Measurements from ENCODE around the gene AMD1. TPM values are rescaled to one million over a fixed set of nuclear protein-coding genes. Genes with fewer than 3 reads are reported as not detected.
"Not testable (repeated sequence)": the region's sequence is repeated elsewhere in the genome, so short reads cannot be mapped to it uniquely, and the experiment has no call there.

The AMD1 gene
- total RNA-seq, 1 donor from 2014 or later: 26.1 TPM

GRCh38 chr6:110900028-110900598 is 25.5 kb downstream of the AMD1 start:
- no peaks in the 10 kb centered on the region for H3K27me3 Mint-ChIP-seq (ENCODE audit: unreplicated experiment)
- peaks cover 15% of the 10 kb centered on the region for H3K36me3 Mint-ChIP-seq (ENCODE audit: unreplicated experiment)
- no peak overlapping the region for H3K27ac Mint-ChIP-seq (ENCODE audit: unreplicated experiment)
- no peak for TF ChIP-seq CTCF (IDR thresholded peaks at IDR 0.05; ENCODE audit: partially characterized antibody, unreplicated experiment)
- H3K9me3 Mint-ChIP-seq (ENCODE audit: unreplicated experiment): peaks cover 6% of the 10 kb centered on the region
- DNase-seq: no peak
- no peak overlapping the region for H3K4me3 Mint-ChIP-seq (ENCODE audit: unreplicated experiment)
- H3K4me1 Mint-ChIP-seq (ENCODE audit: low read depth, unreplicated experiment): no peaks in the 10 kb centered on the region

GRCh38 chr6:110901601-110902000 is 27.0 kb downstream of the AMD1 start:
- Mint-ChIP-seq H3K36me3 (ENCODE audit: unreplicated experiment) (peaks cover 23% of the 10 kb centered on the region), H3K9me3 (ENCODE audit: unreplicated experiment) (peaks cover 12% of the 10 kb centered on the region)
- H3K4me3 Mint-ChIP-seq (ENCODE audit: unreplicated experiment); H3K27ac Mint-ChIP-seq (ENCODE audit: unreplicated experiment); H3K4me1 Mint-ChIP-seq (ENCODE audit: low read depth, unreplicated experiment); H3K27me3 Mint-ChIP-seq (ENCODE audit: unreplicated experiment); DNase-seq: not testable (repeated sequence)

DNA sequence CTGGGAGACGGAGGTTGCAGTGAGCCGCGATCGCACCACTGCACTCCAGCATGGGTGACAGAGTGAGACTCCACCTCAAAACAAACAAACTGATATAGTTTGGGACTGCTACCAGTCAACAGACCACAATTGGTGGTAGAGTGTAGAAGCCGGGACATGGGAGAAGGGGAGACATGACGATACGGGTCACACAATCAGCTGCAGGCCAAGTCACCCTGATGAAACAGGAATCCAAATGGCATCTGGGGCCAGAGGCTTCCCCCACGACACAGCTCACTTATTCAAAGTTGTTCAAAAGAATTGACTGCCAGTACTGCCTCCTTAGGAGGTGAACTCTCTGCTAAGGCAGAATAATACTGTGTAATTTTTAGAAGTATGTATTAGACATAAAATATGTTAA is 27.5 kb downstream of the AMD1 start:
- peaks cover 12% of the 10 kb centered on the region for H3K9me3 Mint-ChIP-seq (ENCODE audit: unreplicated experiment)
- no peaks in the 10 kb centered on the region for H3K27me3 Mint-ChIP-seq (ENCODE audit: unreplicated experiment)
- DNase-seq: no peak
- H3K36me3 Mint-ChIP-seq (ENCODE audit: unreplicated experiment): peaks cover 26% of the 10 kb centered on the region
- TF ChIP-seq CTCF (IDR thresholded peaks at IDR 0.05; ENCODE audit: partially characterized antibody, unreplicated experiment): no peak
- H3K27ac Mint-ChIP-seq (ENCODE audit: unreplicated experiment): no peak overlapping the region
- no peak overlapping the region for H3K4me3 Mint-ChIP-seq (ENCODE audit: unreplicated experiment)
- no peaks in the 10 kb centered on the region for H3K4me1 Mint-ChIP-seq (ENCODE audit: low read depth, unreplicated experiment)

GRCh38 chr6:110906273-110906672 is 31.7 kb downstream of the AMD1 start:
- H3K9me3 Mint-ChIP-seq (ENCODE audit: unreplicated experiment): peaks cover 12% of the 10 kb centered on the region
- H3K36me3 Mint-ChIP-seq (ENCODE audit: unreplicated experiment): peaks cover 26% of the 10 kb centered on the region
- H3K27me3 Mint-ChIP-seq (ENCODE audit: unreplicated experiment); DNase-seq; H3K4me1 Mint-ChIP-seq (ENCODE audit: low read depth, unreplicated experiment); H3K4me3 Mint-ChIP-seq (ENCODE audit: unreplicated experiment); H3K27ac Mint-ChIP-seq (ENCODE audit: unreplicated experiment): not testable (repeated sequence)

DNA sequence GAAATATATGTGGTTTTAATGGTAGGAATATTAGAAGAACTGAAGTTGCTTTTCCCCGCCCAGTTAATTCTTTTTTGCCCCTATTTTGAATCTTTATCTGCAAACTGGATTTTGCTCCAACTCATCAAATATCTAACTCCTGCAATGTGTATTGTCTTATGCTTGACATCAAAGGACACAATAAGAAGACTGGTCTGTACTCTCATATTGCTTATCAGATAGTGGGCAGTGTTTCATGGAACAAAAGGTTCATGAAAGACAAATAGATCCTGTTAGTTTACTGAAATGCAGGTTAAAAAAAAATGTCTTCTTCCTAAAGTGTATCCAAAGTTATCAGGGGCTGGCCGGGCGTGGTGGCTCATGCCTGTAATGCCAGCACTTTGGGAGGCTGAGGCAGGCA is 56.2 kb downstream of the AMD1 start:
- H3K27ac Mint-ChIP-seq (ENCODE audit: unreplicated experiment): no peak overlapping the region
- no peak for DNase-seq
- no peak for TF ChIP-seq CTCF (IDR thresholded peaks at IDR 0.05; ENCODE audit: partially characterized antibody, unreplicated experiment)
- no peaks in the 10 kb centered on the region for H3K36me3 Mint-ChIP-seq (ENCODE audit: unreplicated experiment)
- H3K4me1 Mint-ChIP-seq (ENCODE audit: low read depth, unreplicated experiment): no peaks in the 10 kb centered on the region
- peaks cover 2% of the 10 kb centered on the region for H3K9me3 Mint-ChIP-seq (ENCODE audit: unreplicated experiment)
- no peaks in the 10 kb centered on the region for H3K27me3 Mint-ChIP-seq (ENCODE audit: unreplicated experiment)
- H3K4me3 Mint-ChIP-seq (ENCODE audit: unreplicated experiment): no peak overlapping the region

DNA sequence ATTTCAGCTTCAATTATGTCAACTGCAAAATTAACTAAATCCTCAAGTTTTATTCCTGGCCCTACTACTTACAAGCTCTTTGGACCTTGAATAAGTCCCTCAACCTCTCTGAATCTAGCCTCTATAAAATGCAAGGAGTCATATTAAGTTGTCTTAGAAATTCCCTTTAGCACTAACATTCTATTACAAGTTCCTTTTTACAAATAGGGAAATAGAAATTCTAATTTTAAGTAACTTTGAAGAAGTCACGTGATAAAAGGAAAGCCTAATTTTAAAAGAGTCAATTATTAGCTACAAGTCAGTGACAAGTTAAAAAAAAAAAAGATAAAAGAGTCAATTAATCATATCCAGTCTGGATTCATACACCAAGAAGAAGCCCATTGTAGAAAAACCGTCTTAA is 59.3 kb downstream of the AMD1 start:
- H3K4me3 Mint-ChIP-seq (ENCODE audit: unreplicated experiment): no peak overlapping the region

More for the DNA sequence above, 59.3 kb downstream of the AMD1 start:
- Mint-ChIP-seq H3K4me1 (ENCODE audit: low read depth, unreplicated experiment) (no peaks in the 10 kb centered on the region), H3K27ac (ENCODE audit: unreplicated experiment) (no peak overlapping the region), H3K9me3 (ENCODE audit: unreplicated experiment) (no peaks in the 10 kb centered on the region), H3K36me3 (ENCODE audit: unreplicated experiment) (no peaks in the 10 kb centered on the region), H3K27me3 (ENCODE audit: unreplicated experiment) (no peaks in the 10 kb centered on the region)
- TF ChIP-seq CTCF (IDR thresholded peaks at IDR 0.05; ENCODE audit: partially characterized antibody, unreplicated experiment): no peak
- DNase-seq: no peak

Data from glutamatergic neuron (in vitro differentiated cells).